ENCODE measurements around the gene CDH8. TPM values are rescaled to one million over a fixed set of nuclear protein-coding genes. Genes with fewer than 3 reads are reported as not detected.

The CDH8 gene
- total and polyA plus RNA-seq, 2 donors (not counting 1 experiment from before 2014, with no cell fraction given) = not detected

- no peak overlapping the region for H3K4me3 ChIP-seq (replicated peaks in 1 of 4; ENCODE audit: control extremely low read depth in 1 of 4, insufficient read depth in 1 of 4, low read depth in 3 of 4, low read length in 4 of 4)
- no peaks in the 10 kb centered on the region for H3K9me3 ChIP-seq (ENCODE audit: control insufficient read depth, insufficient read depth, low read depth, low read length)
- no peaks in the 10 kb centered on the region for H3K4me1 ChIP-seq (ENCODE audit: control insufficient read depth, extremely low read depth, insufficient read depth, low read length)
- no peak overlapping the region for H3K4me2 ChIP-seq (ENCODE audit: extremely low read depth, insufficient read depth, low read length)
- H2AFZ ChIP-seq (ENCODE audit: low read length) = no peak overlapping the region
- no peak overlapping the region for H3K27ac ChIP-seq (ENCODE audit: insufficient read depth, low read length)
- H4K20me1 ChIP-seq (ENCODE audit: control insufficient read depth, extremely low read depth, insufficient read depth, low read length) = no peaks in the 10 kb centered on the region
- H3K79me2 ChIP-seq (ENCODE audit: control insufficient read depth, insufficient read depth, low read length) = no peaks in the 10 kb centered on the region
- DNase-seq (ENCODE audit: low read depth in 2 of 2) = peak in 1 of 2 donors; percentile 14
- no peaks in the 10 kb centered on the region for H3K27me3 ChIP-seq (ENCODE audit: control insufficient read depth, insufficient read depth, low read length)
- H3K9ac ChIP-seq (ENCODE audit: insufficient read depth, low read length) = no peak overlapping the region
- TF ChIP-seq CTCF (conservative IDR thresholded peaks at IDR 0.05 in 1 of 2, IDR thresholded peaks at IDR 0.05 in 1 of 2; ENCODE audit: low read depth in 1 of 2, low read length in 2 of 2) = no peak
- no peak for TF ChIP-seq EZH2 (IDR thresholded peaks at IDR 0.05; ENCODE audit: low read length, missing control alignments)
- no peaks in the 10 kb centered on the region for H3K36me3 ChIP-seq (ENCODE audit: control insufficient read depth, insufficient read depth, low read length)
These were observed 351.7 kb downstream of the CDH8 start for GRCh38 chr16:61684541-61684940.

GRCh38 chr16:61681673-61682072, 354.6 kb downstream of the CDH8 start:
- H3K27ac ChIP-seq (ENCODE audit: insufficient read depth, low read length) = no peak overlapping the region
- no peak overlapping the region for H2AFZ ChIP-seq (ENCODE audit: low read length)
- H3K79me2 ChIP-seq (ENCODE audit: control insufficient read depth, insufficient read depth, low read length) = no peaks in the 10 kb centered on the region
- TF ChIP-seq CTCF (conservative IDR thresholded peaks at IDR 0.05 in 1 of 2, IDR thresholded peaks at IDR 0.05 in 1 of 2; ENCODE audit: low read depth in 1 of 2, low read length in 2 of 2) = no peak
- TF ChIP-seq EZH2 (IDR thresholded peaks at IDR 0.05; ENCODE audit: low read length, missing control alignments) = no peak
- H3K4me2 ChIP-seq (ENCODE audit: extremely low read depth, insufficient read depth, low read length) = no peak overlapping the region
- H3K4me1 ChIP-seq (ENCODE audit: control insufficient read depth, extremely low read depth, insufficient read depth, low read length) = no peaks in the 10 kb centered on the region
- no peaks in the 10 kb centered on the region for H3K36me3 ChIP-seq (ENCODE audit: control insufficient read depth, insufficient read depth, low read length)
- no peaks in the 10 kb centered on the region for H4K20me1 ChIP-seq (ENCODE audit: control insufficient read depth, extremely low read depth, insufficient read depth, low read length)
- H3K9me3 ChIP-seq (ENCODE audit: control insufficient read depth, insufficient read depth, low read depth, low read length) = no peaks in the 10 kb centered on the region
- H3K9ac ChIP-seq (ENCODE audit: insufficient read depth, low read length) = no peak overlapping the region
- H3K4me3 ChIP-seq (replicated peaks in 1 of 4; ENCODE audit: control extremely low read depth in 1 of 4, insufficient read depth in 1 of 4, low read depth in 3 of 4, low read length in 4 of 4) = no peak overlapping the region
- DNase-seq (ENCODE audit: low read depth in 2 of 2) = no peak
- no peaks in the 10 kb centered on the region for H3K27me3 ChIP-seq (ENCODE audit: control insufficient read depth, insufficient read depth, low read length)

GRCh38 chr16:61681124-61681523, 355.1 kb downstream of the CDH8 start:
- Histone ChIP-seq H4K20me1 (ENCODE audit: control insufficient read depth, extremely low read depth, insufficient read depth, low read length) (no peaks in the 10 kb centered on the region), H3K79me2 (ENCODE audit: control insufficient read depth, insufficient read depth, low read length) (no peaks in the 10 kb centered on the region), H3K27me3 (ENCODE audit: control insufficient read depth, insufficient read depth, low read length) (no peaks in the 10 kb centered on the region), H3K9me3 (ENCODE audit: control insufficient read depth, insufficient read depth, low read depth, low read length) (no peaks in the 10 kb centered on the region), H3K4me1 (ENCODE audit: control insufficient read depth, extremely low read depth, insufficient read depth, low read length) (no peaks in the 10 kb centered on the region), H2AFZ (ENCODE audit: low read length) (no peak overlapping the region), H3K4me3 (replicated peaks in 1 of 4; ENCODE audit: control extremely low read depth in 1 of 4, insufficient read depth in 1 of 4, low read depth in 3 of 4, low read length in 4 of 4) (no peak overlapping the region), H3K36me3 (ENCODE audit: control insufficient read depth, insufficient read depth, low read length) (no peaks in the 10 kb centered on the region), H3K4me2 (ENCODE audit: extremely low read depth, insufficient read depth, low read length) (no peak overlapping the region), H3K27ac (ENCODE audit: insufficient read depth, low read length) (no peak overlapping the region), H3K9ac (ENCODE audit: insufficient read depth, low read length) (no peak overlapping the region)
- no peak for DNase-seq (ENCODE audit: low read depth in 2 of 2)
- TF ChIP-seq EZH2 (IDR thresholded peaks at IDR 0.05; ENCODE audit: low read length, missing control alignments) (no peak), CTCF (conservative IDR thresholded peaks at IDR 0.05 in 1 of 2, IDR thresholded peaks at IDR 0.05 in 1 of 2; ENCODE audit: low read depth in 1 of 2, low read length in 2 of 2) (no peak)
